Esophagus muscularis mucosa (tissue), 4 donors: Measurements from ENCODE around the gene TRIM24. TPM values are rescaled to one million over a fixed set of nuclear protein-coding genes. Genes with fewer than 3 reads are reported as not detected.

ENCODE experiments used
- DNase-seq: peaks from one replicate; pipeline ENCODE4 v3.0.0-alpha.2; 2017; ENCODE audit errors: extremely low spot score
- H3K27ac ChIP-seq, 4 donors: fragments of 200-600 bp; sonication (generic); replicated peaks in 1 of 4; 1 replicate in 3 of 4; 2 replicates in 1 of 4; pipeline ENCODE4 v1.5.1; 2016 to 2019; ENCODE audit warnings: mild to moderate bottlenecking in 1 of 4
- H3K27me3 ChIP-seq, 4 donors: fragments of 200-600 bp; sonication (generic); one replicate each; pipeline versions ENCODE4 v1.5.1 to v1.6.0; 2016 to 2019
- H3K36me3 ChIP-seq, 4 donors: fragments of 200-600 bp; sonication (generic); one replicate each; pipeline ENCODE4 v1.5.1; 2016 to 2019
- H3K4me1 ChIP-seq, 4 donors: fragments of 200-600 bp; sonication (generic); one replicate each; pipeline ENCODE4 v1.5.1; 2016 to 2019
- H3K4me3 ChIP-seq, 4 donors: fragments of 200-600 bp; sonication (generic); 1 replicate in 2 of 4; 2 replicates in 2 of 4; pipeline ENCODE4 v1.5.1; 2016 to 2019; ENCODE audit warnings: mild to moderate bottlenecking in 4 of 4, moderate library complexity in 1 of 4
- H3K9me3 ChIP-seq, 4 donors: fragments of 200-600 bp; sonication (generic); 1 replicate in 3 of 4; 2 replicates in 1 of 4; pipeline ENCODE4 v1.5.1; 2016 to 2019
- EP300 ChIP-seq: sonication (generic); formaldehyde crosslinking; IDR thresholded peaks from one replicate; pipeline ENCODE4 v1.6.1; 2017; ENCODE audit warnings: antibody characterized with exemption
- POLR2A ChIP-seq: fragments of 450-650 bp; IDR thresholded peaks from one replicate; pipeline ENCODE4 v1.6.1; 2017; ENCODE audit warnings: antibody characterized with exemption, moderate library complexity, mild to moderate bottlenecking, low read depth
- POLR2AphosphoS5 ChIP-seq, 2 donors: sonication (generic); formaldehyde crosslinking; IDR thresholded peaks; one replicate each; pipeline ENCODE4 v1.6.1; 2017; ENCODE audit warnings: antibody characterized with exemption in 2 of 2
- WGBS: methylation state at CpG from one replicate; pipeline ENCODE4 v1.1.5; 2018; 5-methylcytosine and 5-hydroxymethylcytosine counted together
- intact Hi-C: fragments of 100-400 bp; cut with DNase I; formaldehyde crosslinking; loops from one replicate; pipeline ENCODE4 v1.15.1; 2023
- total RNA-seq, 4 donors: library from RNA; depleted of rRNA; stranded (reverse); fragments of >200 nt; gene quantifications; one replicate each; pipeline versions ENCODE4 v1.1.0 to v1.2.1, GENCODE V29; 2016
- TF ChIP-seq, protein P1 (sequence below), 3 experiments: fragments of 200-600 bp in 2 of 3; fragments of 450-650 bp in 1 of 3; sonication (generic) in 2 of 3; IDR thresholded peaks; one replicate each; pipeline ENCODE4 v1.5.1; 2017 to 2019; ENCODE audit warnings: antibody characterized with exemption in 3 of 3, mild to moderate bottlenecking in 2 of 3, moderate library complexity in 1 of 3

TRIM24 gene
- total RNA-seq, 4 donors from 2014 or later, result 8.7 to 15.6 (median 13.1) TPM

GRCh38 chr7:138472292-138473079 lies 12.4 kb downstream of the TRIM24 start:
- H3K27ac ChIP-seq, result no peak overlapping the region
- intact Hi-C loops, result no loop called here
- WGBS, result 97% methylated on average over 7 of the region's 7 CpGs
- TF ChIP-seq, protein P1, sequence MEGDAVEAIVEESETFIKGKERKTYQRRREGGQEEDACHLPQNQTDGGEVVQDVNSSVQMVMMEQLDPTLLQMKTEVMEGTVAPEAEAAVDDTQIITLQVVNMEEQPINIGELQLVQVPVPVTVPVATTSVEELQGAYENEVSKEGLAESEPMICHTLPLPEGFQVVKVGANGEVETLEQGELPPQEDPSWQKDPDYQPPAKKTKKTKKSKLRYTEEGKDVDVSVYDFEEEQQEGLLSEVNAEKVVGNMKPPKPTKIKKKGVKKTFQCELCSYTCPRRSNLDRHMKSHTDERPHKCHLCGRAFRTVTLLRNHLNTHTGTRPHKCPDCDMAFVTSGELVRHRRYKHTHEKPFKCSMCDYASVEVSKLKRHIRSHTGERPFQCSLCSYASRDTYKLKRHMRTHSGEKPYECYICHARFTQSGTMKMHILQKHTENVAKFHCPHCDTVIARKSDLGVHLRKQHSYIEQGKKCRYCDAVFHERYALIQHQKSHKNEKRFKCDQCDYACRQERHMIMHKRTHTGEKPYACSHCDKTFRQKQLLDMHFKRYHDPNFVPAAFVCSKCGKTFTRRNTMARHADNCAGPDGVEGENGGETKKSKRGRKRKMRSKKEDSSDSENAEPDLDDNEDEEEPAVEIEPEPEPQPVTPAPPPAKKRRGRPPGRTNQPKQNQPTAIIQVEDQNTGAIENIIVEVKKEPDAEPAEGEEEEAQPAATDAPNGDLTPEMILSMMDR (IDR thresholded peaks at IDR 0.05), result no peak
- TF ChIP-seq POLR2A (no peak), EP300 (no peak)
- DNase-seq, result no peak
- H3K36me3 ChIP-seq, result no peaks in the 10 kb centered on the region
- H3K4me3 ChIP-seq, result no peak overlapping the region
- H3K9me3 ChIP-seq, result no peaks in the 10 kb centered on the region
- peaks cover 16 to 26% (median 18%) of the 10 kb centered on the region in 4 donors for H3K4me1 ChIP-seq
- no peaks in the 10 kb centered on the region for H3K27me3 ChIP-seq

- WGBS, result 90% methylated on average over 5 of the region's 5 CpGs
- no peak for DNase-seq
- intact Hi-C loops, result no loop called here
- TF ChIP-seq EP300 (no peak), POLR2AphosphoS5 (IDR thresholded peaks at IDR 0.05) (no peak), POLR2A (no peak)
- TF ChIP-seq, protein P1 (IDR thresholded peaks at IDR 0.05), result no peak
- peaks cover 9 to 20% (median 13%) of the 10 kb centered on the region in 4 donors for H3K4me1 ChIP-seq
- H3K27me3 ChIP-seq, result no peaks in the 10 kb centered on the region
- H3K9me3 ChIP-seq, result no peaks in the 10 kb centered on the region
- no peak overlapping the region for H3K27ac ChIP-seq
- no peaks in the 10 kb centered on the region for H3K36me3 ChIP-seq
- H3K4me3 ChIP-seq, result no peak overlapping the region
Observed at GRCh38 chr7:138475377-138475776, 15.3 kb downstream of the TRIM24 start.

GRCh38 chr7:138477081-138477578 lies 17.1 kb downstream of the TRIM24 start:
- no peak overlapping the region for H3K4me3 ChIP-seq
- H3K27ac ChIP-seq, result no peak overlapping the region
- intact Hi-C loops, result no loop called here
- 69% methylated on average over 4 of the region's 4 CpGs for WGBS
- DNase-seq, result no peak
- TF ChIP-seq EP300, result no peak
- TF ChIP-seq POLR2A, result no peak
- TF ChIP-seq, protein P1 (IDR thresholded peaks at IDR 0.05), result no peak
- TF ChIP-seq POLR2AphosphoS5 (IDR thresholded peaks at IDR 0.05), result no peak
- H3K4me1 ChIP-seq, result peaks cover 9 to 20% (median 11%) of the 10 kb centered on the region in 4 donors
- H3K27me3 ChIP-seq, result no peaks in the 10 kb centered on the region
- no peaks in the 10 kb centered on the region for H3K36me3 ChIP-seq
- H3K9me3 ChIP-seq, result no peaks in the 10 kb centered on the region

GRCh38 chr7:138477581-138477980 lies 17.5 kb downstream of the TRIM24 start:
- 39% methylated on average over 1 of the region's 1 CpG for WGBS

More at GRCh38 chr7:138477581-138477980, 17.5 kb downstream of the TRIM24 start:
- H3K27ac ChIP-seq, result no peak overlapping the region
- no peak for DNase-seq
- H3K9me3 ChIP-seq, result no peaks in the 10 kb centered on the region
- no peaks in the 10 kb centered on the region for H3K27me3 ChIP-seq
- no peaks in the 10 kb centered on the region for H3K36me3 ChIP-seq
- TF ChIP-seq POLR2A (no peak), EP300 (no peak), POLR2AphosphoS5 (IDR thresholded peaks at IDR 0.05) (no peak)
- TF ChIP-seq, protein P1 (IDR thresholded peaks at IDR 0.05), result no peak
- H3K4me1 ChIP-seq, result peaks cover 9 to 20% (median 11%) of the 10 kb centered on the region in 4 donors
- intact Hi-C loops, result no loop called here
- no peak overlapping the region for H3K4me3 ChIP-seq
